ENCODE data around the gene KCNB1.
A peak's percentile ranks its signal among the peaks of the same experiment; 100 is the strongest.

The KCNB1 gene

GRCh38 chr20:49496553-49497397 is 14.3 kb upstream of the KCNB1 start:
- no peak for DNase-seq

GRCh38 chr20:49496043-49496442 is 13.6 kb upstream of the KCNB1 start:
- DNase-seq: no peak

DNA sequence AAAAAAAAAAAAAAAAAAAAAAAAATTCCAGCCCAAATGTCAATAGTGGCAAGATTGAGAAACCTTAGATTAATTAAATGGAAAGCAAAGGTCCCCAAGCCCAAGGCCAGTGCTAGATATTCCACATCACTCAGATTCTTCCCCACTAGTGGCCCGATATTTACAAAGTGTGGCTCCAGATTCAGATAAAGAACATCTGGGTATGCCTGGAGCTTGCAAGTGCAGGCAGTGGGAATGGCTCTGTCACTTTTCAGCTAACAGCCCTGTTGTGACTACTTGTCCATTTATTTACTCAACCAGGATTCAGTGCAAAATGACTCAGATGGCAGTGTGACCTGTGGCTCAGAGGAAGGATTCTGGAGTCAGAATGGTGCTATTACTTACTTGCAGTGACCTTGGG is 8.2 kb upstream of the KCNB1 start:
- no peak for DNase-seq

DNA sequence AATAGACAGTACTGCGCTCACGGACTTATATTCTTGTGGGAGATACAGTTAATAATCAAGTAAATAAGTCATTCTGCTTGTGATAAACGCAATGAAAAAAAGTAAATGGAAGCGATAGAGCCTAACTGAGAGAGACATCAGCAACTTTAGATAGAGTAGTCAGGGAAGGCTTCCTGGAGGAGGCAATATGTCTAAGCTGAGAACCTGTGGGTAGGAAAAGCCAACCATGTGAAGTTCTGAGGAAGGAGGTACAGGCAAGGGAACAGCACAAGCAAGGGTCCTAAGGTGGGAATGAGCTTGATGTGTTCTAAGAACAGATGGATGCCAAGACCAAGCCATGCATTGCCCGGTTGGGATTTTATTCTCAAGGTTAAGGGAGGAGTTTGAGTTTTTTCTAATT is 7.2 kb upstream of the KCNB1 start:
- DNase-seq: no peak

GRCh38 chr20:49486064-49486463 is 3.6 kb upstream of the KCNB1 start:
- no peak for DNase-seq

GRCh38 chr20:49485563-49485962 is 3.1 kb upstream of the KCNB1 start:
- no peak for DNase-seq

- DNase-seq: peak; percentile 83
Measured at GRCh38 chr20:49484180-49485140, 2.0 kb upstream of the KCNB1 start.

DNA sequence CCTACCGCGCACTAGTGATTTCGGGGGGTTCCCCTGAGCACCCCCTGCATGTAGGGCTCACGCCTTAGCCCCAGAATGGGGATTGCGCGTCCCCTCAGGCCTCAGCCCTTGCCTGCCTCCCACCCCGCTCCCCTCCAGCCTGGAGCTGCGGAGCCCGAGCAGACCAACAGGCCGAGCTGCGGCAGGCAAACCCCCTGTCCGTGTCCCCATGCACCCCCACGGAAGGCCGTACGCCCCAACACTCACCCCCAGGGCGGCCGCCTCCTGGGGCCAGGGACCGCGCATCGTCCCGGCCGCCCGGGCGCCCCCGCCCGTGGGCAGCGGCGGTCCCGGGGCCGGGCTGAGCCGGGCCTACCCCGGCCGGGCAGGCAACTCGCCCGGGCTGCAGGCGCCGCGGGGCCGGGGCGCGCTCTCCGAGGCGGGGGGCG is 1.2 kb upstream of the KCNB1 start:
- DNase-seq: no peak

DNA sequence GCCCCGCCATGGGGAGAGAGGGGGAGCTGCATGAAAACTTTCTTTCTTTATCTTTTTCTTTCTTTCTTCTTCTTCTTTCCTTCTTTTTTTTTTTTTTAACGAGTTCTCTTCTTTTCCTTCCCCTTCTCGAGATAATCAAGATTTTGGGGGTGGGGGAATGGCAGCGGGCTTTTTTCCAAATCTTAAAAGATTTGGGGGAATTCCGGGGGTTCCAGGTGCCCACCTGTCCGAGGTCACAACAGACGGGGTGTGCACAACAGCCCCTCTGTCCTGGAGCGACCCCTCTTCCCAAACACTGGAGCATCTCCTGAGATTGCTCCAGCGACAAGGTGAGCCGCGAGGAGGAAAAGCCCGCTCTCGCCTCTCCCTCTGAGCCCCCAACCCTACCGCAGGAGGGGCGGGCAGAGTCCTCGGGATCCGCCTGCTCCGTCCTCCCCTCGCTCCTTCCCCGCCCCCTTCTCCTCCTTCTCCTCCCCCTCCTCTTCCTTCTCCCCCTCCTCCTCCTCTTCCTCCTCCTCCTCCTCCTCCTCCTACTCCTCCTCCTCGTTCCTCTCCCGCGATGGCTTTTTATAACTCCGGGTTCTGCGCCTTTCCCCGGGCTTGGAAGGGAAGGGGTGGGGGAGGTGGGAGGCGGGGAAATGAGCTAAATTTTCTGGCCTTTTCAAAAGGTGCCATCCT is 689 bp upstream of the KCNB1 start:
- no peak for DNase-seq

DNA sequence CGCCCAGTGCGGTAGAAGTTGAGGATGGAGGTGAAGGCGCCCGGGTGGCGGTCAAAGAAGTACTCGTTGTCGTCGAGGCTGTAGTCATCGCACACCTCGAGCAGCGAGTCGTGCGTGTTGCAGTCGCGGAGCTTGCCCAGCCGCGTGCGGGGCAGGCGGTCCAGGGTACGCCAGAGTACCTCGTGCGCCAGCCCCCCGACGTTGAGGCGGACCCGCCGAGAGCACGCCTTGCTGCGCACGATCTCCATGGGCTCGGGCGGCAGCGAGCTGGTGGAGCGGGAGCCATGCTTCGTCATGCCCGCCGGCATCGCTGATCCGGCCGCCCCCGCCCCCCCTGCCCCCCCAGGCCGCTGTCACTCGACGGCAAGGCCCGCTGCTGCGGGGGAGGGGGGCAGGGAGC is 295 bp downstream of the KCNB1 start:
- no peak for DNase-seq

GRCh38 chr20:49481116-49481515 is 1.4 kb downstream of the KCNB1 start:
- DNase-seq: no peak

- DNase-seq: no peak
Measured at GRCh38 chr20:49480236-49480635, 2.2 kb downstream of the KCNB1 start.

- DNase-seq: no peak
Measured at GRCh38 chr20:49479785-49480184, 2.7 kb downstream of the KCNB1 start.

DNA sequence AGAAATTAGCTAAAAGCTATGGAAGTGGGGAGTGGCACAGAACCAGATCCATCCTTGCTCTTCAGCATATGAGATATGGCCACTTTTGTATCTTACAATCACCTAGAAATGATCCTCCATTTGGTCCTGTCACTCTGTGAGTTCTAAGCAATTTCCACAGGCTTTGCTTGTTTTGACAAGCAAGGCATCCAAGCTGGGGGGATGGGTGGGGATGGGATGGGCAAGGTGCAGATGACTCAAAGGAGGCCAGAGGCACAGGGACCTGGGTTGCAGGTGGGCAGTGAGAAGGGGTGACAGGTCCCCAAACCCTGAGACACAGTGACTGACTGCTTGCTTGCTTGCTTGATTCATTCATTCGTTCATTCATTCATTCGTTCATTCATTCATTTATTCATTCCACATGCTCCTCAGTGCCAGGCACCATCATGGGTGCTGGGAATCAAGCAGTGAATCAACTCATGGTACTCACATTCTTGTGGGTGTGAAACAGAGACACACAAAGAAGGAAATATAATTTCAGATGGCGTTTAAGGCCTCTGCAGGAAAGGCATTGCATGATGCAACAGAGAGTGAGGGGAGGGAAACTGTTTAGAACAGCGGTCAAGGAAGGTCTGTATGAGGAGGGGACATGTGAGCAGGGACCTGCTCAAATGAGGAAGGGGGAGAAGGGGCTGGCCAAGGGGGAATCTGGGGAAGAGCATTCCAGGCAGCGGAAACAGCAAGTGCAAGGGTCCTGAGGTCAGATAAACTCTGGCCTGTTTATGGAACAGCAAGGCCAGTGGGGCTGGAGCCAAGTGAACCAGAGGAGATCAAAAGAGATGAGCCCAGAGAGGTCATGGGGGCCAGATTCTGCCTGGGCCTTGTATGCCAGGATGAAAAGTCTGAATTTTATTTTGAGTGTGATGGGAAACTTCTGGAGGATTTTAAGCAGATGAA is 3.4 kb downstream of the KCNB1 start:
- no peak for DNase-seq

DNA sequence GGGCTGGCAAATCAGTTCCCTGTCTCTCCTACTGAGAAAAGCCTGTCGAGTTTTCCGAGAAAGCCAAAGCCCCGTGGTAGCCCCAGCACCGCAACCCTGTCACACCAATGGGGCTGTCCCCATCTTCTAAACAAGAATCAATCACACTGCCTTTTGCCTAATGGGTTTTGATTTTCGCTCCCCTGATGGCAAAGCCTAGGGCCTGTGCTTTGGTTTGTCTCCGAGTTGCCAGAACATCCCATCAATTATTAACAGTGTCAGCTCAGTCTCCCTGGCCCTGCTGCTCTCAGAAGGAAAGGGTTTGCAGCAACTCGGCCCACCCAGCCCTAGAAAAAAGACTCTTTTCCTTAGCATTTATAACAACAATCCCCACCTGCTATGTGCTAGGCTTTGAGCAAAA is 4.2 kb downstream of the KCNB1 start:
- no peak for DNase-seq

GRCh38 chr20:49477200-49477599 is 5.3 kb downstream of the KCNB1 start:
- DNase-seq: no peak

DNA sequence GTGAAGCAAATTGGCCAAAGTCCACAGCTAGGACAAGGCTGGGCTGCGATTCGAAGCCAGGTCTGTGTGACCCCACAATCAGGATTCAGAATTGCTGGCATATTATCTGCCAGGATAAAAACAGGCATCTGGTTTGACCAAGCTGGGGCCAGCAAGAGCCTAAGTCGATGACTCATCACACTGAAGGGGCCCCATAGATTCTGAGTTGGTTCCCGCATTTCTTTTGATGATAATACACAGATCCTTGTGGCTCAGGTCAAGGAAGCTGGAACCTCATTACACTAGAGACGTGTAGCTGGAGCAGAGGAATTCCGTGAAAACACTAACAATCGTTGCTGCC is 6.5 kb downstream of the KCNB1 start:
- no peak for DNase-seq

- no peak for DNase-seq
Measured at GRCh38 chr20:49475292-49476015, 7.0 kb downstream of the KCNB1 start.

DNA sequence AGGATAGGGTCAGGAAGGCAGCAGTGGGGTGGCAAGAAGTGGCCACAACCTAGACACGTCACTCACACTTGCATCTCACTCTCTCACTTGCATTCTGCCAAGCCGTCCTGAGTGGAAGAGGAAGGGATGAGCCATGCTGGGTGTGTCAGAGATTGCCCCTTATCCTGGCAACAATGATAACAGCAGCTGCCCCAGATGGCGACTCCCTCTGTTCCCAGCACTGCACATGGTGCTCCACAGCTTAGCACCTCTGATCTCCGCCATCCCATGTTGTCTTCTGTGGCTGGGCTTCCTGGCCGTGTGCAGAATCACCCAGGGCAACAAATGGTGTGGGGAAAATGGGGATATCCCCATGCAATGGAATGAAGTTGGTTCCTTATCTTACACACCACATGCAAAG is 11.1 kb downstream of the KCNB1 start:
- DNase-seq: no peak

GRCh38 chr20:49470922-49471321 is 11.5 kb downstream of the KCNB1 start:
- no peak for DNase-seq

DNA sequence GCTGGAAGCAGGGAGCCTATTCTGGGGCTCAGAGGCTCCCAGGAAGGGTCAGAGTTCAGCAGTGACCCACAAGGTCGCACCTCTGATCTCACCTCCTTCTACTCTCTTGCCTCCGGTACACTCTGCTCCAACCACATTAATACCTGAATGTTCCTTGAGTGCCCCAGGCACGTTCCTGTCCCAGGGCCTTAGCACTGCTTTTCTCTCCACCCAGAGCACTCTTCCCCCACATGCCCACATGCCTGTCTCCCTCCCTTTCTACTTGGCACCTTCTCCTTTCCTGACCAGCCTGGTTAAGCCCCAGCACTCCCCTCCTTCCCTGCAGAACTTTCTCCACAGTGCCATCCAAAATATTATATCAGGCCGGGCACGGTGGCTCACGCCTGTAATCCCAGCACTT is 13.4 kb downstream of the KCNB1 start:
- no peak for DNase-seq

GRCh38 chr20:49468412-49468811 is 14.1 kb downstream of the KCNB1 start:
- DNase-seq: no peak
